Measurements from ENCODE around the gene PRM2. TPM values are rescaled to one million over a fixed set of nuclear protein-coding genes. Genes with fewer than 3 reads are reported as not detected.

Gene PRM2
- polyA plus RNA-seq, 1 experiment: not detected

- POLR2A ChIA-PET: no interaction called here
Measured at GRCh38 chr16:11235703-11235991, 40.6 kb downstream of the PRM2 start.

GRCh38 chr16:11234884-11235702 is 41.2 kb downstream of the PRM2 start:
- H3K27me3 ChIP-seq (ENCODE audit: control insufficient read depth, insufficient read depth, low read length): no peaks in the 10 kb centered on the region
- ChIA-PET POLR2A (no interaction called here), CTCF (no interaction called here)
- H3K27ac ChIP-seq (ENCODE audit: low read depth, low read length): no peak overlapping the region
- DNase-seq (ENCODE audit: low read depth, low spot score): no peak
- TF ChIP-seq, protein P1, sequence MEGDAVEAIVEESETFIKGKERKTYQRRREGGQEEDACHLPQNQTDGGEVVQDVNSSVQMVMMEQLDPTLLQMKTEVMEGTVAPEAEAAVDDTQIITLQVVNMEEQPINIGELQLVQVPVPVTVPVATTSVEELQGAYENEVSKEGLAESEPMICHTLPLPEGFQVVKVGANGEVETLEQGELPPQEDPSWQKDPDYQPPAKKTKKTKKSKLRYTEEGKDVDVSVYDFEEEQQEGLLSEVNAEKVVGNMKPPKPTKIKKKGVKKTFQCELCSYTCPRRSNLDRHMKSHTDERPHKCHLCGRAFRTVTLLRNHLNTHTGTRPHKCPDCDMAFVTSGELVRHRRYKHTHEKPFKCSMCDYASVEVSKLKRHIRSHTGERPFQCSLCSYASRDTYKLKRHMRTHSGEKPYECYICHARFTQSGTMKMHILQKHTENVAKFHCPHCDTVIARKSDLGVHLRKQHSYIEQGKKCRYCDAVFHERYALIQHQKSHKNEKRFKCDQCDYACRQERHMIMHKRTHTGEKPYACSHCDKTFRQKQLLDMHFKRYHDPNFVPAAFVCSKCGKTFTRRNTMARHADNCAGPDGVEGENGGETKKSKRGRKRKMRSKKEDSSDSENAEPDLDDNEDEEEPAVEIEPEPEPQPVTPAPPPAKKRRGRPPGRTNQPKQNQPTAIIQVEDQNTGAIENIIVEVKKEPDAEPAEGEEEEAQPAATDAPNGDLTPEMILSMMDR (IDR thresholded peaks at IDR 0.05; ENCODE audit: low read depth, low read length): no peak
- no peaks in the 10 kb centered on the region for H3K9me3 ChIP-seq (ENCODE audit: control insufficient read depth, insufficient read depth, low read length)
- H3K4me3 ChIP-seq (ENCODE audit: low read depth, low read length): no peak overlapping the region

More at GRCh38 chr16:11235703-11235991, 40.6 kb downstream of the PRM2 start:
- Histone ChIP-seq H3K9me3 (ENCODE audit: control insufficient read depth, insufficient read depth, low read length) (no peaks in the 10 kb centered on the region), H3K27ac (ENCODE audit: low read depth, low read length) (no peak overlapping the region), H3K27me3 (ENCODE audit: control insufficient read depth, insufficient read depth, low read length) (no peaks in the 10 kb centered on the region), H3K4me3 (ENCODE audit: low read depth, low read length) (no peak overlapping the region)
- TF ChIP-seq, protein P1 (IDR thresholded peaks at IDR 0.05; ENCODE audit: low read depth, low read length): no peak
- no peak for DNase-seq (ENCODE audit: low read depth, low spot score)
- CTCF ChIA-PET: no interaction called here

GRCh38 chr16:11233727-11234376 is 42.4 kb downstream of the PRM2 start:
- Histone ChIP-seq H3K27ac (ENCODE audit: low read depth, low read length) (no peak overlapping the region), H3K9me3 (ENCODE audit: control insufficient read depth, insufficient read depth, low read length) (no peaks in the 10 kb centered on the region), H3K4me3 (ENCODE audit: low read depth, low read length) (no peak overlapping the region), H3K27me3 (ENCODE audit: control insufficient read depth, insufficient read depth, low read length) (no peaks in the 10 kb centered on the region)
- CTCF ChIA-PET: interaction anchor here (1.2 kb wide), 1 partner anchor 32 kb away, joined by 3 read pairs; no protein-coding TSS in a partner anchor
- DNase-seq (ENCODE audit: low read depth, low spot score): no peak
- TF ChIP-seq, protein P1 (IDR thresholded peaks at IDR 0.05; ENCODE audit: low read depth, low read length): no peak
- POLR2A ChIA-PET: interaction anchor here (0.6 to 0.7 kb wide), 2 partner anchors 21 to 33 kb away, joined by 3 to 4 read pairs; no protein-coding TSS in a partner anchor

DNA sequence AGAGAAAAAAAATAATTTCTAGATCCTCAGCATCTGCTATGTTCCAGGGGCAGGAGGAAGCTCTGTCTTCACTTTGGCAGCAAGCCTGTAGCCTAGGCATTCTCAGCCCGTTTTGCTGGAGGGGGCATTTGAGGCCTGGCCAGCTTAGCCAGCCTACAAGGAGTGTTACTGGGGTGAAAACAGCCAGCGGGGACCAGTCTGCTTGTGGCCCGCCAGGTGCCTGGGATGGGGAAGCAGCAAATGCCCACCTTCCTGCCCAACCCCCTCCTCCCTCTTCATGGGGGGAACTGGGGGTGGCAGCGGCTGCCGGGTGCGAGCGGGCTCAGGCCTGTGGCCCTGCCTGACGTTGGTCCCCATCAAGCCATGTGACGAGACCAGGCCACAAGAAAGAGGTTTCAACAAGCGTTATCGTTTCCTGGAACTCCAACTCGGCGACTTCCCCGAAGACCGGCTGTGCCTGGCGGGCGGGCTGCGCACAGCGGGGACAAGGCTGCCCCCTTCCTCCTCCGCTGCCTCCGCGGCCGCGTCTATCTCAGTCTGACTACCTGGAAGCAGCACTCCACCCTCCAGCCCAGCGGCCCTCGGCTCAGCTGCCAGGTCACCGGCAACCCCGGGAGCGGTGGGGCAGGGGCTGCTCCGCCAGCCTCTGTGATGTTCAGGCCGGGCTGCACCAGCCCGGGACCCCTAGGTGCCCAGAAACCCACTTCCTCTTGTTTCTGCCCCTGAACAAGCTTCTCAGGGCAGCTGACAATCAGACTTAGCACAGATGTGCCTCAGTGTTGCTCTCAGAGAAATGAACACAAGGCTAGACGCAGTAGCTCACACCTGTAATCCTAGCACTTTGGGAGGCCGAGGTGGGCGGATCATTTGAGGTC is 43.2 kb downstream of the PRM2 start:
- Histone ChIP-seq H3K4me3 (ENCODE audit: low read depth, low read length) (no peak overlapping the region), H3K9me3 (ENCODE audit: control insufficient read depth, insufficient read depth, low read length) (no peaks in the 10 kb centered on the region), H3K27ac (ENCODE audit: low read depth, low read length) (no peak overlapping the region), H3K27me3 (ENCODE audit: control insufficient read depth, insufficient read depth, low read length) (no peaks in the 10 kb centered on the region)
- TF ChIP-seq, protein P1 (IDR thresholded peaks at IDR 0.05; ENCODE audit: low read depth, low read length): no peak
- ChIA-PET POLR2A (interaction anchor here (0.6 to 0.7 kb wide), 2 partner anchors 22 to 33 kb away, joined by 3 to 4 read pairs; no protein-coding TSS in a partner anchor), CTCF (interaction anchor here (1.2 kb wide), 1 partner anchor 31 kb away, joined by 3 read pairs; no protein-coding TSS in a partner anchor)
- no peak for DNase-seq (ENCODE audit: low read depth, low spot score)

Measured in AG04450 (cell line).